Measurements from ENCODE around the gene GOLGA5.
A peak's percentile ranks its signal among the peaks of the same experiment; 100 is the strongest.
"Not testable (repeated sequence)": the region's sequence is repeated elsewhere in the genome, so short reads cannot be mapped to it uniquely, and the experiment has no call there.

The GOLGA5 gene

GRCh38 chr14:92819680-92820535 lies 25.8 kb downstream of the GOLGA5 start:
- DNase-seq: peak in 9 of 58 donors; percentile 2 to 64 (median 17)

GRCh38 chr14:92820536-92820840 lies 26.4 kb downstream of the GOLGA5 start:
- not testable (repeated sequence) for DNase-seq

GRCh38 chr14:92830902-92831301 lies 36.8 kb downstream of the GOLGA5 start:
- DNase-seq: no peak

- DNase-seq: no peak
These were observed 38.1 kb downstream of the GOLGA5 start for GRCh38 chr14:92832137-92832700.

- no peak for DNase-seq
These were observed 47.8 kb downstream of the GOLGA5 start for GRCh38 chr14:92841930-92842329.

- no peak for DNase-seq
These were observed 50.1 kb downstream of the GOLGA5 start for GRCh38 chr14:92844204-92844603.

- DNase-seq: no peak
These were observed 52.2 kb downstream of the GOLGA5 start for GRCh38 chr14:92846162-92846897.

- DNase-seq: no peak
These were observed 53.2 kb downstream of the GOLGA5 start for GRCh38 chr14:92847278-92847677.

- no peak for DNase-seq
These were observed 53.6 kb downstream of the GOLGA5 start for GRCh38 chr14:92847749-92848148.

- DNase-seq: no peak
These were observed 54.8 kb downstream of the GOLGA5 start for GRCh38 chr14:92848887-92849286.

- DNase-seq: no peak
These were observed 56.4 kb downstream of the GOLGA5 start for GRCh38 chr14:92850492-92850891.

- DNase-seq: not testable (repeated sequence)
These were observed 59.0 kb downstream of the GOLGA5 start for GRCh38 chr14:92853136-92853535.

GRCh38 chr14:92860049-92860840 lies 66.1 kb downstream of the GOLGA5 start:
- DNase-seq: no peak

GRCh38 chr14:92861856-92862745 lies 68.0 kb downstream of the GOLGA5 start:
- DNase-seq: no peak

- DNase-seq: no peak
These were observed 69.4 kb downstream of the GOLGA5 start for GRCh38 chr14:92863286-92864080.

GRCh38 chr14:92865674-92866073 lies 71.6 kb downstream of the GOLGA5 start:
- DNase-seq: no peak

GRCh38 chr14:92866181-92866752 lies 72.2 kb downstream of the GOLGA5 start:
- no peak for DNase-seq

- DNase-seq: no peak
These were observed 73.1 kb downstream of the GOLGA5 start for GRCh38 chr14:92866901-92867865.

Data from anterior cingulate cortex (tissue), 58 donors.